Posterior cingulate gyrus (tissue), 11 donors: ENCODE data around the gene SHISA9.
"Not testable (repeated sequence)": the region's sequence is repeated elsewhere in the genome, so short reads cannot be mapped to it uniquely, and the experiment has no call there.

Experiments
- DNase-seq, 10 donors: peaks; one replicate each; pipeline versions ENCODE4 v3.0.0 to v3.0.0-alpha.2; 2020 to 2021; ENCODE audit warnings: mixed read lengths in 3 of 10
- intact Hi-C: fragments of 100-400 bp; cut with DNase I; formaldehyde crosslinking; loops from one replicate; pipeline ENCODE4 v1.15.1; 2023

The SHISA9 gene

GRCh38 chr16:12899529-12900143, 1.8 kb upstream of the SHISA9 start:
- no peak for DNase-seq
- intact Hi-C loops: loop anchor here (5.0 kb wide), 1 partner anchor 553 kb away; no protein-coding TSS in a partner anchor

- DNase-seq: no peak
- intact Hi-C loops: no loop called here
Observed at GRCh38 chr16:12900156-12900555, 1.2 kb upstream of the SHISA9 start.

GRCh38 chr16:12900599-12901203, 697 bp upstream of the SHISA9 start:
- intact Hi-C loops: no loop called here
- peak in 8 of 10 donors; percentile 41 to 92 (median 51) for DNase-seq

- intact Hi-C loops: no loop called here
- DNase-seq: peak in 7 of 10 donors; percentile 41 to 93 (median 64)
Observed at GRCh38 chr16:12901204-12901596, 198 bp upstream of the SHISA9 start.

- DNase-seq: peak in 7 of 10 donors; percentile 22 to 93 (median 40)
- intact Hi-C loops: no loop called here
Observed at GRCh38 chr16:12902511-12903372, 1.3 kb downstream of the SHISA9 start.

GRCh38 chr16:12903407-12904328, 2.3 kb downstream of the SHISA9 start:
- peak in 4 of 10 donors; percentile 15 to 80 (median 44) for DNase-seq
- intact Hi-C loops: no loop called here

GRCh38 chr16:12904329-12904671, 2.9 kb downstream of the SHISA9 start:
- DNase-seq: no peak
- intact Hi-C loops: no loop called here

GRCh38 chr16:12906271-12906670, 4.9 kb downstream of the SHISA9 start:
- DNase-seq: no peak
- intact Hi-C loops: no loop called here

- DNase-seq: no peak
- intact Hi-C loops: no loop called here
Observed at GRCh38 chr16:12906765-12907516, 5.5 kb downstream of the SHISA9 start.

- intact Hi-C loops: no loop called here
- DNase-seq: no peak
Observed at GRCh38 chr16:12907670-12908233, 6.4 kb downstream of the SHISA9 start.

- intact Hi-C loops: no loop called here
Observed at GRCh38 chr16:12917246-12917645, 15.8 kb downstream of the SHISA9 start.

GRCh38 chr16:12917653-12918052, 16.3 kb downstream of the SHISA9 start:
- DNase-seq: no peak
- intact Hi-C loops: no loop called here

More at GRCh38 chr16:12917246-12917645, 15.8 kb downstream of the SHISA9 start:
- no peak for DNase-seq

- no peak for DNase-seq
- intact Hi-C loops: no loop called here
Observed at GRCh38 chr16:12920739-12921138, 19.3 kb downstream of the SHISA9 start.

- DNase-seq, intact Hi-C loops: not testable (repeated sequence)
Observed at GRCh38 chr16:12923640-12924039, 22.2 kb downstream of the SHISA9 start.

- intact Hi-C loops: no loop called here
- DNase-seq: no peak
Observed at GRCh38 chr16:12925026-12925800, 23.8 kb downstream of the SHISA9 start.

- intact Hi-C loops: no loop called here
- no peak for DNase-seq
Observed at GRCh38 chr16:12927591-12927990, 26.2 kb downstream of the SHISA9 start.

- intact Hi-C loops: no loop called here
- DNase-seq: no peak
Observed at GRCh38 chr16:12930881-12931280, 29.5 kb downstream of the SHISA9 start.

GRCh38 chr16:12936391-12936790, 35.0 kb downstream of the SHISA9 start:
- DNase-seq: no peak
- intact Hi-C loops: no loop called here

- no peak for DNase-seq
- intact Hi-C loops: no loop called here
Observed at GRCh38 chr16:12941896-12942295, 40.5 kb downstream of the SHISA9 start.
